Neural progenitor cell (in vitro differentiated cells): ENCODE data around the gene TMEM19. TPM values are rescaled to one million over a fixed set of nuclear protein-coding genes. Genes with fewer than 3 reads are reported as not detected.

Source experiments
- DNase-seq: peaks from one replicate; pipeline ENCODE4 v3.0.0-alpha.2; 2016; ENCODE audit warnings: low spot score
- H2AFZ ChIP-seq: fragments of 200-600 bp; sonication (generic); replicated peaks from 2 replicates; pipeline ENCODE4 v1.6.1; 2016; ENCODE audit warnings: antibody characterized with exemption
- H3F3A ChIP-seq: fragments of 200-600 bp; sonication (generic); 2 replicates; pipeline ENCODE4 v1.6.1; 2016; ENCODE audit warnings: antibody characterized with exemption, low read depth
- H3K27ac ChIP-seq: fragments of 200-600 bp; sonication (generic); 2 replicates; pipeline ENCODE4 v1.5.1; 2016; ENCODE audit warnings: mild to moderate bottlenecking
- H3K27me3 ChIP-seq: fragments of 200-600 bp; sonication (generic); 2 replicates; pipeline ENCODE4 v1.6.1; 2016; ENCODE audit warnings: mild to moderate bottlenecking, moderate library complexity
- H3K36me3 ChIP-seq: fragments of 200-600 bp; sonication (generic); 2 replicates; pipeline ENCODE4 v1.5.1; 2016
- H3K4me1 ChIP-seq: fragments of 200-600 bp; sonication (generic); 2 replicates; pipeline ENCODE4 v1.6.1; 2016; ENCODE audit warnings: mixed run types
- H3K4me2 ChIP-seq: fragments of 200-600 bp; sonication (generic); 2 replicates; pipeline ENCODE4 v1.6.1; 2016
- H3K4me3 ChIP-seq: fragments of 200-600 bp; sonication (generic); 2 replicates; pipeline ENCODE4 v1.5.1; 2016
- H3K79me2 ChIP-seq: fragments of 200-600 bp; sonication (generic); 2 replicates; pipeline ENCODE4 v1.6.1; 2016; ENCODE audit warnings: low read depth
- H3K9ac ChIP-seq: fragments of 200-600 bp; sonication (generic); 2 replicates; pipeline ENCODE4 v1.6.1; 2016
- H3K9me3 ChIP-seq: fragments of 200-600 bp; sonication (generic); 2 replicates; pipeline ENCODE4 v1.5.1; 2016; ENCODE audit warnings: low read depth
- H4K20me1 ChIP-seq: fragments of 200-600 bp; sonication (generic); 2 replicates; pipeline ENCODE4 v1.6.1; 2016; ENCODE audit warnings: low read depth
- H3K27ac Mint-ChIP-seq: 3 replicates; pipeline ENCODE4 v1.8.0; 2021; ENCODE audit warnings: mixed read lengths
- H3K27me3 Mint-ChIP-seq: 2 replicates; pipeline ENCODE4 v1.8.0; 2022; ENCODE audit warnings: low read depth, mild to moderate bottlenecking, inconsistent platforms, moderate library complexity, mixed read lengths; ENCODE audit not compliant: insufficient read depth
- H3K36me3 Mint-ChIP-seq: 3 replicates; pipeline ENCODE4 v1.8.0; 2021; ENCODE audit warnings: mixed read lengths
- H3K4me1 Mint-ChIP-seq: 3 replicates; pipeline ENCODE4 v1.8.0; 2021; ENCODE audit warnings: mixed read lengths
- H3K4me3 Mint-ChIP-seq: 3 replicates; pipeline ENCODE4 v1.8.0; 2021; ENCODE audit warnings: mild to moderate bottlenecking, moderate library complexity, mixed read lengths
- H3K9me3 Mint-ChIP-seq: 3 replicates; pipeline ENCODE4 v1.8.0; 2020; ENCODE audit warnings: mixed read lengths
- CTCF ChIP-seq: fragments of 200-600 bp; sonication (generic); IDR thresholded peaks from 2 replicates; pipeline ENCODE4 v1.5.1; 2017; ENCODE audit warnings: antibody characterized with exemption, mild to moderate bottlenecking
- EZH2 ChIP-seq: fragments of 200-600 bp; sonication (generic); IDR thresholded peaks from 2 replicates; pipeline ENCODE4 v1.6.1; 2017; ENCODE audit warnings: antibody characterized with exemption, mild to moderate bottlenecking, moderate library complexity
- EZH2phosphoT487 ChIP-seq: fragments of 200-600 bp; sonication (generic); IDR thresholded peaks from 2 replicates; pipeline ENCODE4 v1.6.1; 2017; ENCODE audit warnings: antibody characterized with exemption
- total RNA-seq: library from RNA; depleted of rRNA; stranded (reverse); fragments of >200 nt; gene quantifications from 2 replicates; pipeline ENCODE4 v1.2.3, GENCODE V29; 2015; ENCODE audit warnings: low replicate concordance

TMEM19 gene
- 9.3 and 11.0 TPM in 2 replicates for total RNA-seq

GRCh38 chr12:71685914-71686657, at the start of gene TMEM19:
TSS of gene TMEM19 (plus strand) at chr12:71686082. CDS start at chr12:71686681, 599 bp downstream.
- H3K4me1 ChIP-seq: peaks cover 7% of the 10 kb centered on the region
- H3K4me3 ChIP-seq: peak within 1 kb of the TSS; percentile 78
- no peaks in the 10 kb centered on the region for H4K20me1 ChIP-seq
- H3K9me3 ChIP-seq: no peaks in the 10 kb centered on the region
- Mint-ChIP-seq H3K4me3 (peak within 1 kb of the TSS; percentile 99), H3K27ac (peak within 1 kb of the TSS; percentile 98), H3K9me3 (no peaks in the 10 kb centered on the region), H3K27me3 (no peaks in the 10 kb centered on the region), H3K4me1 (peaks cover 14% of the 10 kb centered on the region), H3K36me3 (no peaks in the 10 kb centered on the region)
- peak within 1 kb of the TSS; percentile 75 for H2AFZ ChIP-seq
- no peaks in the 10 kb centered on the region for H3K27me3 ChIP-seq
- H3K9ac ChIP-seq: no peak within 1 kb of the TSS
- peak within 1 kb of the TSS; percentile 82 for H3K4me2 ChIP-seq
- H3K36me3 ChIP-seq: no peaks in the 10 kb centered on the region
- TF ChIP-seq EZH2phosphoT487 (no peak), CTCF (peak; percentile 38)
- DNase-seq: peak; percentile 92
- H3F3A ChIP-seq: peaks cover 3% of the 10 kb centered on the region
- peak within 1 kb of the TSS; percentile 20 for H3K27ac ChIP-seq
- peaks cover 9% of the 10 kb centered on the region for H3K79me2 ChIP-seq

GRCh38 chr12:71636704-71637115, 49.2 kb upstream of the TMEM19 start:
- Mint-ChIP-seq H3K27me3 (no peaks in the 10 kb centered on the region), H3K4me3 (no peak overlapping the region), H3K4me1 (no peaks in the 10 kb centered on the region), H3K36me3 (peaks cover 28% of the 10 kb centered on the region), H3K27ac (no peak overlapping the region), H3K9me3 (no peaks in the 10 kb centered on the region)
- Histone ChIP-seq H3K9me3 (no peaks in the 10 kb centered on the region), H3K4me2 (no peak overlapping the region), H4K20me1 (no peaks in the 10 kb centered on the region), H3K36me3 (peaks cover 45% of the 10 kb centered on the region), H3K9ac (no peak overlapping the region), H3K79me2 (no peaks in the 10 kb centered on the region), H3K4me3 (no peak overlapping the region), H3F3A (peaks cover 13% of the 10 kb centered on the region), H2AFZ (no peak overlapping the region), H3K4me1 (no peaks in the 10 kb centered on the region), H3K27me3 (no peaks in the 10 kb centered on the region), H3K27ac (no peak overlapping the region)
- TF ChIP-seq EZH2phosphoT487 (no peak), CTCF (peak; percentile 88), EZH2 (no peak)
- DNase-seq: peak; percentile 91

DNA sequence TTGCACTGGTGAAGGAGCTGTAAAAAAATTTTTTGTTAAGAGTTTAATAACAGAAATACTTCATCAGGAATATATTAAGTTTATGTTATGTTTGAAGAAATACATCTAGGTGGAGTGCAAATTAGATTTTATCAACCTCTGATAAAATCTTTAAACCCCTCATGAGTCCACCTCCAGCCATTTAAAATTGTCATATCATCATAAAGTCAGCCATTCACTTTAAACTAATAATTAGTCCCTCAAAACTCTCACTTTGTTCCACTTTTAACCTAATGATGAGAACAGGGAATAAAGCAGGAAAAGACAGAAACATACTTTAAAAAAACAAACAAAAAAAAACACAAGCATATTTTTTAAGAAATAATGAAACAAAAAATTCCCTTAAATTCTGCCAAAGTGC, 47.4 kb upstream of the TMEM19 start:
- H3K27ac Mint-ChIP-seq: no peak overlapping the region
- no peak for TF ChIP-seq EZH2
- TF ChIP-seq CTCF: no peak
- no peak for TF ChIP-seq EZH2phosphoT487
- peaks cover 13% of the 10 kb centered on the region for H3F3A ChIP-seq
- no peaks in the 10 kb centered on the region for H3K9me3 ChIP-seq
- no peaks in the 10 kb centered on the region for H3K9me3 Mint-ChIP-seq
- H2AFZ ChIP-seq: no peak overlapping the region
- H3K36me3 Mint-ChIP-seq: peaks cover 34% of the 10 kb centered on the region
- H3K27me3 ChIP-seq: no peaks in the 10 kb centered on the region
- no peak overlapping the region for H3K4me2 ChIP-seq
- H3K4me3 Mint-ChIP-seq: no peak overlapping the region
- H4K20me1 ChIP-seq: peaks cover 4% of the 10 kb centered on the region
- H3K27ac ChIP-seq: no peak overlapping the region
- H3K36me3 ChIP-seq: peaks cover 33% of the 10 kb centered on the region
- DNase-seq: no peak
- no peaks in the 10 kb centered on the region for H3K27me3 Mint-ChIP-seq
- no peak overlapping the region for H3K4me3 ChIP-seq
- H3K9ac ChIP-seq: no peak overlapping the region
- H3K4me1 Mint-ChIP-seq: no peaks in the 10 kb centered on the region
- no peaks in the 10 kb centered on the region for H3K79me2 ChIP-seq
- no peaks in the 10 kb centered on the region for H3K4me1 ChIP-seq
